A673 (cell line): ENCODE measurements around the gene ODC1.

ENCODE experiments used
- EZH2 ChIP-seq: fragments of 200-600 bp; sonication (generic); IDR thresholded peaks from 2 replicates; pipeline ENCODE4 v1.6.1; 2017; ENCODE audit warnings: borderline replicate concordance, low read depth, mild to moderate bottlenecking, mixed read lengths, antibody characterized with exemption, low read length; ENCODE audit not compliant: poor library complexity, severe bottlenecking
- TF ChIP-seq, protein P1 (sequence below): fragments of 300-800, 200-600 bp; sonication (generic); conservative IDR thresholded peaks from 2 replicates; pipeline ENCODE4 v1.5.1; 2017; ENCODE audit warnings: low read depth, mild to moderate bottlenecking, antibody characterized with exemption, low read length, moderate library complexity, mixed read lengths

DNA sequence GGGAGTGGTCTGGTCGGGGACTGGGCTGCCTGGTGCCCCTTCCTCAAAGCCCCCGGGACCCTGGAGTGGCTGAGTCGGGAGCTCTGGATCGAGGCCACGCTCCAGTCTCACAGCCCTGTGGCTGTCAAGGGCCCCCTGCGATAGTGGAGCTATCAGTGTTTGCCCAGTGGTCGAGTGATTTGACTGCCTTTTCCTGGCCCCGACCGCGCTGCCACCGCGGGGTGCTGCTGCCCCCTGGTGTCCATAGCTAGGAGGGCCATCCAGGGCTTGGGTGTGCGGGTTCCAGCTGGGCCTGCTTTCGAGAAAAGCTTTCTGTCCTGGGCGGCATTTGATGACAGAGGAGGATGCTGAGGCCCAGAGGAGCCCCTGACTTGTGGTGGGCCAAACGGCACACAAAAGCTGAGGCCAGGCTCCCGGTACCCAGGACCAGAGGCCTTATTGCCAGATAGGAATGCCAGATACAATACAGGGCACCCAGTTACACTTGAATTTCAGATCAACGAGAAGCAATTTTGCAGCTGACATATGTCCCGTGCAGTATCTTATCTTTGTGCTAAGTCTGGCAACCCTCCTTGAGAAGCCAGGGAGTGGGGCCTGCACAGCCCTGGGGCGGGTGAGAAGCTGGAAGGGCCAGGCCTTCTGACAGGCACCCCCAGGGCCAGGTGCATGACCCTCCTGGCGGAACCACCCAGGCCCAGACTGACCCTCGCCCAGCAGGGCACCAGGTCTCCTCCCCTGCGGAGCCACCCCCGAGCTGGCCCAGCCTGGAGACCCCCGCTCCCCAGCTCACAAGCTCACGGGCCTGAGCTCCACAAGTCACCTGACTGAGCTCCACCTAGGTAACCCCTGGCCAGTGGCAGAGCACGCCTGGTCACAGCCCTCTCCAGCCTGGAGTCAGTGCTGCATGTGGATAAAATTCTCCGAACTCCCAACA, 13.0 kb downstream of the ODC1 start:
- TF ChIP-seq, protein P1, sequence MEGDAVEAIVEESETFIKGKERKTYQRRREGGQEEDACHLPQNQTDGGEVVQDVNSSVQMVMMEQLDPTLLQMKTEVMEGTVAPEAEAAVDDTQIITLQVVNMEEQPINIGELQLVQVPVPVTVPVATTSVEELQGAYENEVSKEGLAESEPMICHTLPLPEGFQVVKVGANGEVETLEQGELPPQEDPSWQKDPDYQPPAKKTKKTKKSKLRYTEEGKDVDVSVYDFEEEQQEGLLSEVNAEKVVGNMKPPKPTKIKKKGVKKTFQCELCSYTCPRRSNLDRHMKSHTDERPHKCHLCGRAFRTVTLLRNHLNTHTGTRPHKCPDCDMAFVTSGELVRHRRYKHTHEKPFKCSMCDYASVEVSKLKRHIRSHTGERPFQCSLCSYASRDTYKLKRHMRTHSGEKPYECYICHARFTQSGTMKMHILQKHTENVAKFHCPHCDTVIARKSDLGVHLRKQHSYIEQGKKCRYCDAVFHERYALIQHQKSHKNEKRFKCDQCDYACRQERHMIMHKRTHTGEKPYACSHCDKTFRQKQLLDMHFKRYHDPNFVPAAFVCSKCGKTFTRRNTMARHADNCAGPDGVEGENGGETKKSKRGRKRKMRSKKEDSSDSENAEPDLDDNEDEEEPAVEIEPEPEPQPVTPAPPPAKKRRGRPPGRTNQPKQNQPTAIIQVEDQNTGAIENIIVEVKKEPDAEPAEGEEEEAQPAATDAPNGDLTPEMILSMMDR: peak; percentile 96
- no peak for TF ChIP-seq EZH2
